HG03442 (cell line): ENCODE data around the gene CACTIN.
"Not testable (repeated sequence)": the region's sequence is repeated elsewhere in the genome, so short reads cannot be mapped to it uniquely, and the experiment has no call there.

Source experiments
- ATAC-seq: cut with Tn5 transposase; IDR thresholded peaks from one replicate; pipeline ENCODE4 v1.9.1; 2021; ENCODE audit warnings: mild to moderate bottlenecking, moderate library complexity; ENCODE audit not compliant: unreplicated experiment

Gene CACTIN

GRCh38 chr19:3626473-3627350 lies at the start of gene CACTIN:
TSS of gene CACTIN (minus strand) at chr19:3626790. CDS start at chr19:3626762, 28 bp downstream.
- peak; percentile 87 for ATAC-seq

- no peak for ATAC-seq
Observed at GRCh38 chr19:3674784-3675543, 48.4 kb upstream of the CACTIN start.

- no peak for ATAC-seq
Observed at GRCh38 chr19:3673506-3674439, 47.2 kb upstream of the CACTIN start.

GRCh38 chr19:3672993-3673392 lies 46.4 kb upstream of the CACTIN start:
- ATAC-seq, result no peak

GRCh38 chr19:3672575-3672948 lies 46.0 kb upstream of the CACTIN start:
- ATAC-seq, result no peak

GRCh38 chr19:3671680-3672574 lies 45.3 kb upstream of the CACTIN start:
- no peak for ATAC-seq

- ATAC-seq, result no peak
Observed at GRCh38 chr19:3670796-3671679, 44.4 kb upstream of the CACTIN start.

- ATAC-seq, result no peak
Observed at GRCh38 chr19:3669947-3670795, 43.6 kb upstream of the CACTIN start.

GRCh38 chr19:3669082-3669946 lies 42.7 kb upstream of the CACTIN start:
- ATAC-seq, result no peak

GRCh38 chr19:3668331-3669081 lies 41.9 kb upstream of the CACTIN start:
- no peak for ATAC-seq

GRCh38 chr19:3667766-3668165 lies 41.2 kb upstream of the CACTIN start:
- no peak for ATAC-seq

- no peak for ATAC-seq
Observed at GRCh38 chr19:3667037-3667638, 40.5 kb upstream of the CACTIN start.

- not testable (repeated sequence) for ATAC-seq
Observed at GRCh38 chr19:3666545-3666856, 39.9 kb upstream of the CACTIN start.

- no peak for ATAC-seq
Observed at GRCh38 chr19:3665681-3666544, 39.3 kb upstream of the CACTIN start.
